Retinal pigment epithelial cell (primary cell): ENCODE results near the gene INPP5E.

ENCODE experiments used
- DNase-seq: peaks from one replicate; pipeline ENCODE4 v3.0.0-alpha.2; 2010; ENCODE audit warnings: low read depth
- H3K4me3 ChIP-seq: 2 replicates; pipeline ENCODE4 v1.5.1; 2011; ENCODE audit warnings: mild to moderate bottlenecking, low read length, control low read depth, moderate library complexity
- CTCF ChIP-seq: conservative IDR thresholded peaks from 2 replicates; pipeline ENCODE4 v1.5.1; 2011; ENCODE audit warnings: low read depth, low read length, control low read depth, inconsistent platforms

Gene INPP5E

GRCh38 chr9:136396219-136396515 lies 43.5 kb downstream of the INPP5E start:
- no peak for DNase-seq
- TF ChIP-seq CTCF, result no peak
- H3K4me3 ChIP-seq, result no peak overlapping the region

GRCh38 chr9:136395345-136396218 lies 44.1 kb downstream of the INPP5E start:
- no peak for DNase-seq
- no peak for TF ChIP-seq CTCF

GRCh38 chr9:136395020-136395340 lies 44.7 kb downstream of the INPP5E start:
- no peak for TF ChIP-seq CTCF
- H3K4me3 ChIP-seq, result no peak overlapping the region
- DNase-seq, result no peak

More at GRCh38 chr9:136395345-136396218, 44.1 kb downstream of the INPP5E start:
- no peak overlapping the region for H3K4me3 ChIP-seq

- H3K4me3 ChIP-seq, result no peak overlapping the region
- TF ChIP-seq CTCF, result no peak
- DNase-seq, result no peak
Observed at GRCh38 chr9:136394312-136395019, 45.2 kb downstream of the INPP5E start.

GRCh38 chr9:136393531-136393930 lies 46.1 kb downstream of the INPP5E start:
- DNase-seq, result no peak
- TF ChIP-seq CTCF, result no peak
- H3K4me3 ChIP-seq, result no peak overlapping the region

GRCh38 chr9:136392538-136393449 lies 46.9 kb downstream of the INPP5E start:
- DNase-seq, result no peak
- TF ChIP-seq CTCF, result no peak
- H3K4me3 ChIP-seq, result no peak overlapping the region
